Activated T-helper 9 cell treated with anti-CD3 and anti-CD28 coated beads, Interleukin-2, amount 50 U/mL, for 16 hours (primary cell): Measurements from ENCODE around the gene LIX1L.
A peak's percentile ranks its signal among the peaks of the same experiment; 100 is the strongest.

Source experiments
- DNase-seq: peaks from one replicate; pipeline ENCODE4 v3.0.0-alpha.2; 2020; ENCODE audit warnings: low read depth

LIX1L gene

DNA sequence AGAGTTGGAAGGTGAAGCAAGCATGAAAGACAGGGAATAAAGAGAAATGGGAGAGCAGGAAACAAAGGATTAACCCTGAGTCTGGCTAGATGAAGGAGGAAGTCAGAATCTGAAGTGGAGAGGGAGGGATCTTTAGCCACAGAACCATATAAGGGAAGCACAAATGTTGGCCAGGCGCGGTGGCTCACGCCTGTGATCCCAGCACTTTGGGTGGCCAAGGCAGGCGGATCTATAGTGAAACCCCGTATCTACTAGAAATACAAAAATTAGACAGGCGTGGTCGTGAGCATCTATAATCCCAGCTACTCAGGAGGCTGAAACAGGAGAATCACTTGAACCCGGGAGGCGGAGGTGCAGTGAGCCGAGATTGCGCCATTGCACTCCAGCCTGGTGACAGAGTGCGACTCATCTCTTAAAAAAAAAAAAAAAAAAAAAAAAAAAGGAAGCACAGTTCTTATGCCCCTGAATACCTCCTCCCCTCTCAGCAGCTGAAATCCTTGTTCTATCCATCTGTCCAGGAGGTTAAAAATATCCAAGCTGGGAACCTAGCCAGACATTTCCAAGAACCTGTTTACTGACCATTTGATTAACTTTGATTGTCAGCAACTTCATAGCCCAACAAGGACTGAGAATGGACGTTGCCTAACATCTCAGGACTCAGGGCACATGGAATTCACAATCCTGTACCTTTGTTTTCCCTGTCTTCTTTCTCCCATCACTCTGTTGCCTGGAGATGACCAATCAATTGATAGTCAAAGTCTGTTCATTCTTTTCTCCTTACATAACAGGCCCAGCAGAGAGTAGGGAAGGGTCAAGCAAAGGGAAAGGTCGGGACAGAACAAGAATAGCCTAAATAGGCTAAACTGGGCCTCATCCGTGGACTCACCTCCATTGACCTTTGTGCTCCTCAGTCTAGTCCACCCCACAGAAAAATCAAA is 28.0 kb upstream of the LIX1L start:
- DNase-seq = no peak

DNA sequence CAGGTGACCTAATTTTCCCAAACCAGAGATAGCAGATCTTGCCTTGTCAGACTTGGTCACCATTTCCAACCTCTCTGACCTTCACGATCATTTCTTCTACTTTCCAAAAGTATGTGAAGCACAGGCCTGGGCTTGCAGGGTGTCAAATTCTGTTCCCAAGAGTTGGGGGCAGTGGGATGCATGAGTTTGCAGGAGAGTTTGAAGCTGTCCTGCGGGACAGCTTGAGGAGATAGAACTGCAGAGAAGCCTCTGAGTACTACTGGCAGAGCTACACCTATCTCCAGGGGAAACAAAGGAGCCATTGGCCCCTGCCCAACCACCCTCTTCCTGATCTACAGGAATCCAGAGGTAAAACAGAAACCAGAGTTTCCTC is 27.3 kb upstream of the LIX1L start:
- no peak for DNase-seq

DNA sequence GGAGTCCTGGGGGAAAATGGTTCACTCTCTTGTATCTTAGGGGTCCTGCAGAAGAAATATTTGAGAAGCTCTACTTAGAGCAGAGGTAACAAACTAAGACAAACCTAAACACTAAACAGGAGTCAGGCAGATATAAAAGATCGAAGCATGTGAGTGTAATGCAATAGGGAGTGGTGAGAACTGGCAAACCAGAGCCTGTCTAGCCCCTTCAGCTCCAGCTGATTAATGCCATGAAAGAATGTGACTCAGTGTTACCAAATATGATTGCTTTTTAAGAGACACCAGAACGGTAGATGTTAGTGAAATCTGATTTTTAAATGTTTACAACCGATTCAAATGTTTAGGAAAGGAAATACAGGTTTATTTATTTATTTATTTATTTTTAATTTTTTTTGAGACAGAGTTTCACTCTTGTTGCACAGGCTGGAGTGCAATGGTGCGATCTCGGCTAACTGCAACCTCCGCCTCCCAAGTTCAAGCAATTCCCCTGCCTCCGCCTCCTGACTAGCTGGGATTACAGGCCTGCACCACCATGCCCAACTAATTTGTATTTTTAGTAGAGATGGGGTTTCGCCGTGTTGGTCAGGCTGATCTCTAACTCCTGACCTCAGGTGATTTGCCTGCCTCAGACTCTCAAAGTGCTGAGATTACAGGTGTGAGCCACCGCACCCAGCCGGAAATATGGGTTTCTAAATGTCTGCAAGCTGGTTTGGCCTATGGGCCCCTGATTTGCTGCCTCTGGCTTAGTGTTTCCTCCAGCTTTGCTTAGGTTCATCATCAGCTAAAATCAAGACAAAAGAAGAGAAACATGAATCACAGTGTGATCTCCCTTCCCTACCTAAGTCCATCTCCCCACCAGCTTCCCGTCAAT is 26.4 kb upstream of the LIX1L start:
- no peak for DNase-seq

DNA sequence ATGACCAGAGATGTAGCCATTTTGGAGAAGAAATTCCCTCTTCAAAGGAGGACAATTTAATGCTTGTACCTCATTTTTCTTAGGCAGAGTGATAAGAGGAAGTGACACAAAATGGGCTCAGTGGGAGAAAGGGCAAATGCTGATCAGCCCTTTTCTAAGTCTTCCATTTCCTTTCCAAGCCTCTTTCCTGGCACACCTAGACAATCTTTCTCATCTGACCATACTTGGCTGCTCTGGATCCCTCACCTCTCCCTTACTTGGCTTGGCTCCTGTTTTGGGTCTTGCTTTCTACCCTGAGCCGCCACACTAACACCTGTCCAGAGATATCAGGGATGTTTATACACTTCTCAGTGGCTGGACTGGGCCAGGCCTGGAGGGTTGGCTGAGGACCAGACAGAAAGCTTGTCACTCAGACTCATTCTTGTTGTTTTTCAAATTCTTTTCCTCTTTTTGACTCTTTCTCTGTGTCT is 25.4 kb upstream of the LIX1L start:
- no peak for DNase-seq

DNA sequence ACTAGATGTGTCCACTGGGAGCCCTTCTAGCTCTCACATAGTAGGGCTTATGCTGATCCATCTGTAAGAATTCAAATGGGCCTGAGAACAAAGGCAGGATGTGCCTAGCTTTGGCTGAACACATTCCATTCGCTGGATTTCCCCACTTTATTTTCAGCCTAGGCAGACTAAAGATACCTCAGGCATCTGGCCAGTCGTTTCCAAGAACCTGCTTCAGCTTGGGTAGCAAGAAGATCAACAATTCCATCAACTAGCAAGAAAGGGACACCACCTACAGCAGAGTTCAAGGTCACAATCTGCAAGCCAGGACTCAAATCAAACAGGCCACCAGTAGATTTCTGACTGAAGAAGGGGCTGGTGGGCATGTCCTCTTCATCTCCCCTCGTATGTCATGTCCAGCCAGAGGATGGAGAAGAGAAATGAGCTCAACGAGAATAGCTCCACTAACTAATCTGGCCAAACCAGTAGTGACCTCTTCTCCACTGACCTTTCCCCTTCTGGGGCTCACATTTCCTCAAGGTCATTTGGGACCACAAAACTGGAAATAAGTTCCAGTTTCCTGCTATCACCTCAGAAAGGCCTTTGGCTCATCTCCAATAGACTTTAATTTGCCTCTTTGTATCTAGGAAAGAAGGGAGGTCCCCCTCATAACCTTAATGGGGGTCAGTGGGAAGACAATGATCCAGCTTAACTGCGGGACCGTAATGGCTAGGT is 24.4 kb upstream of the LIX1L start:
- DNase-seq = no peak

DNA sequence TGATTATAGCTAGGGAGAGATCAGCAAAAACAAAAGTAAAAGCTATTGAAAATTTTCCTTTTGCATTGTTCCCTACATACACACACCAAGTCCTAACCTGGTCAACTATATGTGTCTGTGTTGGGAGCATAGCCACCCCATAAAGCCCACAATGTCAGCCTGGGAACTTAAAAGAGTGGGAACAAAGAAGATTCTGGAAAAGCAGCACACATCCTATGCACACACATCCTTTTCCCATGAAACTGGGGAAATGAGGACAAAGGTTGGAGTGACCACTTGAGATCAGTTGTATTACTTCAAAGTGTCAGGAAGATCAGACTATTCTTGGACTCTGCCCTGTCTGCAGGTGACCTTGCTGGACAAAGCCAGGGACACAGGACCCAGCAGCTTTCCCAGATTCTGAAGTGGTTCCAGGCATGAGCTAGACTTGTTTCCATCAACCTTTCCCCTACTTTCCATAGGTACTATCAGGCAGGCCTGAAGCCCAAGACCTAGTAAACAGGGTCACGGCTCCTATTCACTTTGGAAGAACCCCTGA is 22.7 kb upstream of the LIX1L start:
- no peak for DNase-seq

DNA sequence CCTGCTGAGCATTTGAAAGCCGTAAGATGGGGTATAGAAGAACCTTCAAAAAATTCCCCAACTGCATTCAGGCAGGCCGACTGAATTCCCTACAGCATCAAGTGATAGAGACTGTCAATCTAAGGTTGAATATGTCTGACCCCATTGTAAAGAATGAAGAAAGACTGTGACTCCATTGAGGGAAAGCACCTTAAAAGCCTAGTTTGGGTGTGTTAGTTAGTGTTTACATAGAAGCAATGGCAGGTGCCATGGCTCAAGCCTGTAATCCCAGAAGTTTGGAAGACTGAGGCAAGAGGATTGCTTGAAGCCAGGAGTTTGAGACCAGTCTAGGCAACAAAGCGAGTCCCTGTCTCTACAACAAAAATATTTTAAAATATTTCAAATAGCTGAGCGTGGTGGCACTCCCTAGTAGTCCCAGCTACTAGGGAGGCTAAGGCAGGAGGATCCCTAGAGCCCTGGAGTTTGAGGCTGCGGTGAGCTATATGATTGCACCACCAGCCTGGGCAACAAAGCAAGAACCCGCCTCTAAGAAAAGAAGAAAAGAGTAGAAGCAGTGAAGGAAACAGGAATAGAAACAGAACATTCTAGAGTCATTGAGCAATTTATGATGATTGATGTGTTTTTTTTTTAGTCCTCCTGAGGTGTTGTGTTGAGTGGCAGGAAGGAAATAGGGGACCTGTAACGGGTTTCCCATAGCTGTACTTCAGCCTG is 22.1 kb upstream of the LIX1L start:
- no peak for DNase-seq

DNA sequence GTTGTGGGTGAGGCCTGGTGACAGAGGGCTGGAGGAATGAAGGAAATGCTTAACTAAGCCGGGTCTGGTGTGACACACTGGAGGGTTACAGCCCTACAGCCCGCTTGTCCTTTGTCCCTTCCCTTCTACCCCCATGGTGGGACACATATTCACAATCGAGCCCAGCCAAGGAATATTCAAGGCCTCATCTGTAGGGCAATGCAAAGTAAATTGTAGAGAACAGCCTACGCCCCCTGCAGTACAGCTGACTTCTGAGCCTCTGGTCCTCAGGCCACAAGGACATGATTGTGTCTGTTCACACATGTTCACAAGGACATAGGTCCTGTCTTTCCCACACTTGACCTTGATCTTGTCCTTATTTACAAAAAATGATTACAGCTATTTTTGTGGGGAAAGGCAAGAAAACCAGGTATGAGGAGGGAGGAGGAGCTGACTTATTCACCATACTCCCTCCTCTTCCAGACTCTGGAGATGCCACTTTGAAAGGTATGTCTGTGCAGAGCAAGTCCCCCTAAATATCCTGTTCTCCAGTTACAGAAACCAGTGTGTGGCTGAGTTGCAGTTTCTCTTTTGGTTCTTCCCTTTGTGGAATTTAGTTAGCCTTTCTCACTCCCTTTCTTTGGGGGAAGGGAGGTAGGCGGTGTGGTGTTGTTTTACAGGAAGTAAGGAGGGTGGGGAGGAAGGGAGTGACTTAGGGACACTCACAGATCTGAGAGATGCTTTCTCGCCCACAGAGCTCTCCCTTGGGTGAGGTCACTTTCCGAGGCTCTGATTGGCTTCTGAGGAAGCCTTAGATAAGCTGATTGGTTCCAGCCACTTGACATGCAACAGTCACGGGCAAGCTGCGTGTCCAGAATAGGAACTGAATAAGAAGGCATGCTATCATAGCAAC is 21.3 kb upstream of the LIX1L start:
- peak; percentile 67 for DNase-seq

DNA sequence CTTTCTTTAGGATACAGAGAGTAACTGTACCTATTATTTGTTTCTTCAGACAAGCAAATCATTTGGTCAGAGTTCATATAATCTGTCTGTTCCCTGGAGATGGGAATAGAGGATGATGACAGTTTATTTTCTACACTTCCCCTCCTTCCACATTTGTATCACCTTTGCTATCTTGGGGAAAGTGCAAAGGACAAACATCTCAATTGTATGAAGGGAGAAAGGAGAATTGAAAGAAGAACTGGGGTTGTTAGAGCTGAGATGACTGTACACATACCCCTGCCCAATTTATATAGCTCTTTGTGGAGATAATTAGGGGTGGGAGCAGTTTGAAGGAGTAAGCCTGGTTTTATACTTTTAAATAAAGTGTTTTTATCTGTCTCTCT is 20.6 kb upstream of the LIX1L start:
- DNase-seq = no peak

DNA sequence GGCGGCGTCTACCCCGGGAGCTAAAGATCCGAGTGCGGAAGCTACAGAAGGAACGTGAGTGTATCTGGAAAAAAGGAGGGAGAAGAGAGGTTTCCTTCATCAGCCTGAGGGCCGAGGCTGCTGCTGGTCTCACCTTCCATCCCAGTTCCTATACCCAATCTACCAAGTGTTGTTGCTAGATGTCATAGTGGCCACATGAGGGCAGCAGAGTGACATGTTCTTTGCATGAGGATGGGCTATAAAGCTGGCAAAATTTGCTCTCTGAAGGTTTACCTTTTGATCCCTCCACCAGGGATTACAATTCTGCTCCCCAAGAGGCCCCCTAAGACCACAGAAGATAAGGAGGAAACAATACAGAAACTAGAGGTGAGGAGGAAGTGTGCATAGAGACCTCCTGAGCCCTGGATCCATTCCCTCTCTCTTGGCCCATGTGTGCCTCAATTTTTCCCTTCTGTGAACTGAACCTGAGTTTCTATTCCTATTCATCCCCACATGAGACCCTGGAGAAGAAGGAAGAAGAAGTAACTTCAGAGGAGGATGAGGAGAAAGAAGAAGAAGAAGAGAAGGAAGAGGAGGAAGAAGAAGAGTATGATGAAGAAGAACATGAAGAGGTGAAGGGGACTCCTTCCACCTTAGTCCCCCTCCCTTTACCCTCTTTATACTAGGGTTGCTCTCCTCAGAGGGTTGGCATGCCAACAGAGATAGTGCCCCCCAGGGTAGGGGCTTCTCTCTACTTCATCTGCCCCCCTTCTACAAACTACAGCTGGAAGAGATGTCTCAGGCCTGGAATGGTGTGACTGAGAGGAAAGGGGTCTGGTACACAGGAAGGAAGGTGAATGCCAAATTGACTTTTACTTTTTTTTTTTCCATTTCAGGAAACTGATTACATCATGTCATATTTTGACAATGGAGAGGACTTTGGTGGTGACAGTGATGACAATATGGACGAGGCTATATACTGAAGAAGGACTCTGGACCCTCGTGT is 20.0 kb upstream of the LIX1L start:
- peak; percentile 54 for DNase-seq

DNA sequence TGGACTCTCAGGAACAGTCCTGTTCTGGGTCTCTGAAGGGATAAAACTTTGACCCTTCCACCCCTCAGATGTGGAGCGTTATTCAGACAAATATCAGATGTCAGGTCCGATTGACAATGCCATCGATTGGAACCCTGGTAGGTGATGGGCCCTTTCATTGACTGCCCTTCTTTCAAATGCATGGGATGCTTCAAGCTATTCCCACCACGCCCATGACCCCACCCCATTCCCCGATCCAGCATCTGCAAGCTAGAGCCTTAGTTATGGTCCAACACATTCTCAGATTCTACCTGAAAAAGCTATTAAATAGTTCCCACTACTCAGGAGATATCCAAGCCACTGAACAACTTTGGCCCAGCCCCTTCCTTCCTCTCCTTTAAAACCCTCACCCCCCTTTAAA is 19.2 kb upstream of the LIX1L start:
- DNase-seq = no peak

DNA sequence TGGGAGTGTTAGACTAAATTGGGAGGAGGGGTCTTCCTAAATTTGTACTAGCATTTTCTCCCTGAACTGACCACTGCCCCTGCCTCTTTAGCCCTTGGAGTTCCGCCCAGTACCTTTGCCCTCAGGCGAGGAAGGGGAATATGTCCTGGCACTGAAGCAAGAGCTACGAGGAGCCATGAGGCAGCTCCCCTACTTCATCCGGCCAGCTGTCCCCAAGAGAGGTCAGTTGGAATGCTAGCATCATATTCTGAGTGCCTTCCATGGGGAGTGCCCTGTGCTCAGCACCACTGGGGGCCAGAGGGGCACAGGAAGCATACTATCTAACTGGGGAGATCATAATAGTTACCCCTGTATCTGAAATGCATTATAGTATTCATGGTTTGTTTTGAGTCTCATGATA is 17.4 kb upstream of the LIX1L start:
- DNase-seq = no peak

DNA sequence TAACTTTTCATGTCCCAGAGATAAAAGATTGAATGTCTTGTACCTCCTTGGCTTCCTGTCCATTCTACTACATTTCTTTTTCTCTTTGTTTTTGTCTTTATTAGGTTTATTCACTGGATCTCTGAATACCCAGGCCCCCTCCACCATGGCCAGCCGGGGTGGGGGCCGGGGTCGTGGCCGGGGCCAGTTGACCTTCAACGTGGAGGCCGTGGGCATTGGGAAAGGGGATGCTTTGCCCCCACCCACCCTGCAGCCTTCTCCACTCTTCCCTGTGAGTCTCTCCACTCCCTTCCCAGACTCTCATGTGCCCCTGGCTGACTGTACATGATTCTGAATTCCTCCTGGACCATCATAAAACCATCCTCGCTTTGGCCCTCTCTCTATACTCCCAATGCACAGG is 16.9 kb upstream of the LIX1L start:
- no peak for DNase-seq

DNA sequence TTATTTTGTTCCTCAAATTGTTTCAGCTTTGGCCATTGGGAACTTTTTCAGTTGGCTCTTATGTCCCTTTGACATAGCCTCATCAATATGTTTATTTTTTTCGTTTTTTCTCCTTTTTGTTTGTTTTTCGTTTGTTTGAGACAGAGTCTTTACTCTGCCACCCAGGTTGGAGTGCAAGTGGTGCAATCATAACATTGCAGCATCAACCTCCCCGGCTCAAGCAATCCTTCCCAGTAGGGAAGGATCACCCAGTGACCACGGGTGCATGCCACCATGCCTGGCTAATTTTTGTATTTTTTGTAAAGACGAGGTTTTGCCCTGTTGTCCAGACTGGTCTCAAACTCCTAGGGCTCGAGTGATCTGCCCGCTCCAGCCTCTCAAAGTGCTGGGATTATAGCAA is 14.8 kb upstream of the LIX1L start:
- no peak for DNase-seq

DNA sequence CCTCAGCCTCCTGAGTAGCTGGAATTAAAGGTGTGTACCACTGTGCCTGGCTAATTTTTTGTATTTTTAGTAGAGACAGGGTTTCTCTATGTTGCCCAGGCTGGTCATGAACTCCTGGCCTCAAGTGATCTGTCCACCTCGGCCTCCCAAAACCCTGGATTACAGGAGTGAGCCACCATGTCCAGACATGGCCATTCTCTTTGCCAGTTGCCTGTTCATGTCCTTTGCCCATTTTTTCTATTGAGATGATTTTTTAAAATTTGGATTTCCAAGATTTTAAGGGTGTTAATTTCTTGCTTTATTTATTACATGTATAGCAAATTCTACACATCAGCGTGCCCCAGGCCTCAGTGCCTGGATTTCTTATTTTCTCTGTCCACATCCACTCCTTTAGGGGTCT is 9.5 kb upstream of the LIX1L start:
- DNase-seq = no peak

DNA sequence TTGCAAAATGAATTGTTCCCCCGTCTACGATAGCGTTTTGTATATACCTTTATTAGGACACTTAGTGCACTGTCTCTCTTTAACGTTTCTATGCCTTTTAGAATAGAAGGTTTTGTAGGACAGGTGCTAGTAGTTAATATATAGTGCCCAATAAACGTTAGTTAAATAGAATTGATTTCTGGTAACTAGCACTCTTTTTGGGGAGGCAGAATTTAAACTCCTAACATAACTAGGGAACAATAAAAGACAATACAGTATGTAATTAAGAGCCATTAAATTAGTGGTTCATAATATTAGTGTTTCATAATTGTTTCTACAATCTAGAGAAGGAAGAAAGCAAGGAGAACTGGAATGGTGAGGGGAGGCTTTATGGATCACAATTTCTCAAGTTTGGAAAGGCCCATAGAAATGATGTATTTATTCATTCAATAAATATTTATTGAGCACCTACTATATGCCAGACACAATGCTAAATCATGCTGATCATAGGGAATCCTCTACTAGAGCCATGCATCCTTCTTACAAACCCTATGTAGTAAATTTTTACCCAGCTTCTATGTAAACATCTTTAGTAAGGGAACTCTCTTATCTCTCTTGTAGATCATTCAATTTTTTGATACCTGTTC is 7.4 kb upstream of the LIX1L start:
- no peak for DNase-seq

DNA sequence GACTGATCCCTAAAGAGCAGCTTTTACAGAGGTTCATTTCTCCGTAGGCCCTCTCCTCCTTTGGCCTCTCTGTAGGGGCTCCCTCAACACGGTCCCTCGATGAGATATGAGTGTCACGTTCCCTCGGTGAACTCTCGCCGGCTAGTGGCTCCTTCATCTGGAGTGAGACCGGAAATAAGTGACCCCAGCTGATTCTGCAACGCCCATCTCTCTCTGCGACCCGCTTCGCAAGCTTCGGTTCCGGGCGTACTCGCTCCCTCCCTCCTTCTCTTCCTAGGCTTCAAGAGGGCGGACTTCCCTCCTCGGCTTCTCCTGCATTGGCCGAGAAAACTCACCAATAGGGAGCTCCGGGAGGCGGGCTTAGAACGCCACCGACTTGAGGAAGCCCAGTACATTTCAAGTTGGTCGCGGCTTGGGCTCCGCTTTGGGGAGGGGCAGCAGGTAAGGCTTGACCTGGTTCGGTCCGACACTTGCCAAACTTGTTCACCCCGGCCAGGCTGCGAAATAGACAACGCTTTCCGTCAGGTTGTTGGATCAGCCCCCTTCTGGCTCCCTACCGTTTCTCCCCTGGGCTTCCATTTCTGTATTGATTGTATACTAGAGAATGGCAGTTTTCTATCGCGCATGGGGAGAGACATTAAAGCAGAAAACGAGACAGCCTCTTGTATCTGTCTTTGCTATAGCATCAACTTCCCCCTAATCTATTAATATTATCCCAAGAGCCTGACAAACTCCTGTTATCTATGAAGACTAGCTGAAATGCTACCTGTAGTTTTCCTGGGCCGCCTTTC is 6.7 kb upstream of the LIX1L start, which contains the start of the genes ANKRD34A and POLR3GL:
Gene ANKRD34A (minus strand): TSS at position 248 of the 791 bp plus-strand sequence. CDS start 2,816 bp downstream, outside the sequence.
Gene POLR3GL (plus strand): TSS at position 363 of the 791 bp plus-strand sequence. CDS start 10,176 bp downstream, outside the sequence.
- DNase-seq = peak; percentile 84
